Measurements from ENCODE around the gene ATP8A2. TPM values are rescaled to one million over a fixed set of nuclear protein-coding genes. Genes with fewer than 3 reads are reported as not detected.

Gene ATP8A2
- total RNA-seq, 1 donor from 2014 or later: 1.9 TPM

DNA sequence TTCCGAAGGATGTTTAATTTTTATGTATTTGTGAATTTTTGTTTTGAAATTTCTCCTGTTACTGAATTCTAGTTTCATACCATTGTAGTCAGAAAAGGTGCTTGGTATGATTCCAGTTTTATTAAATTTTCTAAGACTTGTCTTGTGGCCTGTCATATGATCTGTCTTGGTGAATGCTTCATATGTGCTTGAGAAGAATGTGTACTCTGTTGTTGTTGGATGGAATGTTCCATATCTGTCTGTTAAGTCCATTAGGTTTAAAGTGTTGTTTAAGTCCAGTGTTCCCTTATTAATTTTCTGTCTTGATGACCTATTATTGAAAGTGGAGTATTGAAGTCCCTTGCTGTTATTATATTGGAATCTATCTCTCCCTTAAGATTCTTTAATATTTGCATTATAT lies 273.9 kb downstream of the ATP8A2 start:
- H3K4me1 Mint-ChIP-seq (ENCODE audit: low read depth): peaks cover 17% of the 10 kb centered on the region
- no peak for DNase-seq (ENCODE audit: low spot score)
- H3K4me3 Mint-ChIP-seq (ENCODE audit: unreplicated experiment): no peak overlapping the region
- TF ChIP-seq, protein P1, sequence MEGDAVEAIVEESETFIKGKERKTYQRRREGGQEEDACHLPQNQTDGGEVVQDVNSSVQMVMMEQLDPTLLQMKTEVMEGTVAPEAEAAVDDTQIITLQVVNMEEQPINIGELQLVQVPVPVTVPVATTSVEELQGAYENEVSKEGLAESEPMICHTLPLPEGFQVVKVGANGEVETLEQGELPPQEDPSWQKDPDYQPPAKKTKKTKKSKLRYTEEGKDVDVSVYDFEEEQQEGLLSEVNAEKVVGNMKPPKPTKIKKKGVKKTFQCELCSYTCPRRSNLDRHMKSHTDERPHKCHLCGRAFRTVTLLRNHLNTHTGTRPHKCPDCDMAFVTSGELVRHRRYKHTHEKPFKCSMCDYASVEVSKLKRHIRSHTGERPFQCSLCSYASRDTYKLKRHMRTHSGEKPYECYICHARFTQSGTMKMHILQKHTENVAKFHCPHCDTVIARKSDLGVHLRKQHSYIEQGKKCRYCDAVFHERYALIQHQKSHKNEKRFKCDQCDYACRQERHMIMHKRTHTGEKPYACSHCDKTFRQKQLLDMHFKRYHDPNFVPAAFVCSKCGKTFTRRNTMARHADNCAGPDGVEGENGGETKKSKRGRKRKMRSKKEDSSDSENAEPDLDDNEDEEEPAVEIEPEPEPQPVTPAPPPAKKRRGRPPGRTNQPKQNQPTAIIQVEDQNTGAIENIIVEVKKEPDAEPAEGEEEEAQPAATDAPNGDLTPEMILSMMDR (IDR thresholded peaks at IDR 0.05): no peak
- H3K27me3 Mint-ChIP-seq (ENCODE audit: low read depth): no peaks in the 10 kb centered on the region
- H3K27ac Mint-ChIP-seq (ENCODE audit: unreplicated experiment): peak overlapping the region; percentile 72
- peaks cover 26% of the 10 kb centered on the region for H3K9me3 Mint-ChIP-seq (ENCODE audit: low read depth)
- H3K36me3 Mint-ChIP-seq (ENCODE audit: low read depth): peaks cover 7% of the 10 kb centered on the region

DNA sequence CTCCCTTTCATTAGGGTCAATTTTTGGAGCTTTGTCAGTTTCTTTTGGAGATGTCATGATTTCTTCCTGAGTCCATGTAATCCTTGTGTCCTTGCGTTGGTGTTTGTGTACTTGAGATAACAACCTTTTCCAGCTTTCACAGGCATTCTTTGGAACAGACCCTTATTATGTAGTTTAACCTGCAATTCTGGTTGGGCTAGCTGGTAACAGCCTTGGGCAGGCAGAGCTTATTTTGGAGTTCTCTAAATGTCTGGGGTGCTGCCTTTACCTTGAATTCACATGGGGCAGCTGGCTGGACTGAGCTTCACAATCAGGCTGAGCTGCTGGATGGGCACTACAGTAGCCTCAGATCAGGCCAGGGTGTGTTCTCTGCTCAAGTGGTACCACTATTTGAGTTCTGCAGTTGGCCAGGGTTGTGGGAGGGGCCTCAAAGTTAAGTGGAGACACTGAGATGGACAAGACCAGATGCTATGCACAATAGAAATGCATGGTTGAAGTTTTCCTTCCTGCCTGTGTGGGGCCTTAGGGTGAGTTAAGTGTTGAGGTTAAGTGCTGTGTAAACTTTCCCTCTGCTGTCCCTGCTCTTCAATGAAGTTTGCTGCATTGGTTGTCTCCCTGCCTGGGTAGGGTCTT lies 277.3 kb downstream of the ATP8A2 start:
- peaks cover 25% of the 10 kb centered on the region for H3K4me1 Mint-ChIP-seq (ENCODE audit: low read depth)
- DNase-seq (ENCODE audit: low spot score): no peak
- TF ChIP-seq, protein P1 (IDR thresholded peaks at IDR 0.05): no peak
- no peak overlapping the region for H3K4me3 Mint-ChIP-seq (ENCODE audit: unreplicated experiment)
- H3K27me3 Mint-ChIP-seq (ENCODE audit: low read depth): no peaks in the 10 kb centered on the region
- peaks cover 7% of the 10 kb centered on the region for H3K36me3 Mint-ChIP-seq (ENCODE audit: low read depth)
- H3K9me3 Mint-ChIP-seq (ENCODE audit: low read depth): peaks cover 16% of the 10 kb centered on the region
- no peak overlapping the region for H3K27ac Mint-ChIP-seq (ENCODE audit: unreplicated experiment)

DNA sequence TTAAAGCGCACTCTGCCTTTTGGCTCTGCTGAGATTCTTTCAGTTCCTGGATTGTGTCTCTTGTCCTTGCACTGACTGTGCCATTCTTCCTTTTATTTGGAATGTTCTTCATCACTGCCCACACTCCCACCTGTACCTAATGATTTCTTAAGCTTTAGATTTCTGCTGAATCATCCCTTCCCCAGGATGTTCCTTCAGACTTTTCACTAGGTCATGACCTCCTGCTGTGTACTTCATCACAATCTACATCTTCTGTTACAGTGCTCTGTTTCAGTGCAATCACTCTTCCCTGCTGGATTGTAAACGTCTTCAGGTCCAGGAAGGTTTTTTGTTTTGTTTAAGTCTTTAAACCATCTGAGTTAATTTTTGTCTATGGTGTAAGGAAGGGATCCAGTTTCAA lies 281.0 kb downstream of the ATP8A2 start:
- no peaks in the 10 kb centered on the region for H3K27me3 Mint-ChIP-seq (ENCODE audit: low read depth)
- TF ChIP-seq, protein P1 (IDR thresholded peaks at IDR 0.05): no peak
- DNase-seq (ENCODE audit: low spot score): no peak
- no peak overlapping the region for H3K27ac Mint-ChIP-seq (ENCODE audit: unreplicated experiment)
- peaks cover 4% of the 10 kb centered on the region for H3K36me3 Mint-ChIP-seq (ENCODE audit: low read depth)
- H3K4me1 Mint-ChIP-seq (ENCODE audit: low read depth): peaks cover 14% of the 10 kb centered on the region
- H3K4me3 Mint-ChIP-seq (ENCODE audit: unreplicated experiment): no peak overlapping the region
- peaks cover 5% of the 10 kb centered on the region for H3K9me3 Mint-ChIP-seq (ENCODE audit: low read depth)

DNA sequence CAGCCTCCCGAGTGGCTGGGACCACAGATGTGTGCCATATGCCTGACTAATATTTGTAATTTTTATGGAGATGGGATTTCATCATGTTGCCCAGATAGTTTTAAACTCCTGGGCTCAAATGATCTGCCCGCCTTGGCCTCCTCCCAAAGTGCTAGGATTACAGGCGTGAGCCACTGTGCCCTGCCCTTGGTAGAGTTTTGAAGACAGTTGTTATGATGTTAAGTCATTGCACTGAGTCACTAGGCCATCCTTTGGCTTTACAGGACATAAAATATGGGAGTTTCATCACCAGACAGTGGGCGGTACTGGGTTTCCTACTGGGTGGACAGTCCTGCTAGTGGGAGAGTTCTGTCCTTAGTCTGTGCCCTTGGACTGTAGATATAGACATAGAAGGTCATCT lies 282.5 kb downstream of the ATP8A2 start:
- H3K27ac Mint-ChIP-seq (ENCODE audit: unreplicated experiment): no peak overlapping the region
- no peak for DNase-seq (ENCODE audit: low spot score)
- no peaks in the 10 kb centered on the region for H3K9me3 Mint-ChIP-seq (ENCODE audit: low read depth)
- H3K36me3 Mint-ChIP-seq (ENCODE audit: low read depth): no peaks in the 10 kb centered on the region
- H3K4me1 Mint-ChIP-seq (ENCODE audit: low read depth): peaks cover 15% of the 10 kb centered on the region
- no peak overlapping the region for H3K4me3 Mint-ChIP-seq (ENCODE audit: unreplicated experiment)
- TF ChIP-seq, protein P1 (IDR thresholded peaks at IDR 0.05): no peak
- no peaks in the 10 kb centered on the region for H3K27me3 Mint-ChIP-seq (ENCODE audit: low read depth)

DNA sequence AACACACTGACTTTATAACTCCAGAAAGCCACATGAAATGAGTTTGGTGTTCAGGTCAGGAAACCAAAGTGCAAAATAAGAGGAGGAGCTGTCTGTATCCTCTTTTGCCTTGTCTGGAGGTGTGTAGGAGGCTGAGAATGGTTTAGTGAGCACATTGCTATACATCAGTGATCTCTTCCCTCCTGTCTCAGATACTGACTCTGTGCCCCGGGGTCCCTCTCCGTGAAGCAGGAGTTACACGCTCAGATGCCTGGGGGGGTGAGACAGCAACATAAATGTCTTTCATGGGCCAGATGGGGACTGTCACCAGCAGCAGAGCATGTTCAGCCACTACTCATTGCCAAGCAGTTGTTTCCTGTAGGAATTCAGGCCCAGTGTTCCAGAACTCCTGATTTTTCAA lies 285.4 kb downstream of the ATP8A2 start:
- H3K4me1 Mint-ChIP-seq (ENCODE audit: low read depth): peaks cover 16% of the 10 kb centered on the region
- TF ChIP-seq, protein P1 (IDR thresholded peaks at IDR 0.05): no peak
- DNase-seq (ENCODE audit: low spot score): no peak
- H3K27ac Mint-ChIP-seq (ENCODE audit: unreplicated experiment): no peak overlapping the region
- no peaks in the 10 kb centered on the region for H3K36me3 Mint-ChIP-seq (ENCODE audit: low read depth)
- no peaks in the 10 kb centered on the region for H3K27me3 Mint-ChIP-seq (ENCODE audit: low read depth)
- H3K4me3 Mint-ChIP-seq (ENCODE audit: unreplicated experiment): no peak overlapping the region
- no peaks in the 10 kb centered on the region for H3K9me3 Mint-ChIP-seq (ENCODE audit: low read depth)

Measured in chondrocyte (in vitro differentiated cells).